PC-9 (cell line): ENCODE data around the gene DEUP1. TPM values are rescaled to one million over a fixed set of nuclear protein-coding genes. Genes with fewer than 3 reads are reported as not detected.

ENCODE experiments used
- BruUV-seq: library from RNA; stranded (reverse); fragments of 400-500 nt; replicated peaks from 2 replicates; lab custom pipeline; 2021; lab: Mats Ljungman, UMichigan
- CTCF ChIA-PET: fragments of 300-600 bp; sonication (Branson Sonifier 250); formaldehyde crosslinking; loops from one replicate; lab custom pipeline; 2022; ENCODE audit warnings: antibody characterized with exemption; lab: Charles Lee
- POLR2A ChIA-PET: fragments of 300-600 bp; sonication (Branson Sonifier 250); formaldehyde crosslinking; loops from one replicate; lab custom pipeline; 2022; ENCODE audit warnings: antibody characterized with exemption; ENCODE audit not compliant: unreplicated experiment; lab: Charles Lee
- DNase-seq, 2 experiments: peaks; one replicate each; pipeline versions ENCODE4 v3.0.0 to v3.0.0-alpha.2; 2015 to 2022; ENCODE audit warnings: mixed read lengths in 1 of 2
- H2AFZ ChIP-seq: fragments of 200-600 bp; sonication (generic); 2 replicates; pipeline ENCODE4 v1.8.1; 2017; ENCODE audit warnings: antibody characterized with exemption
- H3F3A ChIP-seq: fragments of 200-600 bp; sonication (generic); 2 replicates; pipeline ENCODE4 v1.8.1; 2017; ENCODE audit warnings: antibody characterized with exemption, mild to moderate bottlenecking, low read depth; ENCODE audit not compliant: insufficient read depth
- H3K27ac ChIP-seq: fragments of 200-600 bp; sonication (generic); 2 replicates; pipeline ENCODE4 v1.6.1; 2016; ENCODE audit warnings: mixed run types
- H3K27me3 ChIP-seq: fragments of 200-600 bp; sonication (generic); 2 replicates; pipeline ENCODE4 v1.6.1; 2016; ENCODE audit warnings: low read depth, mixed run types; ENCODE audit not compliant: insufficient read depth
- H3K36me3 ChIP-seq: fragments of 200-600 bp; sonication (generic); 2 replicates; pipeline ENCODE4 v1.6.1; 2016; ENCODE audit warnings: low read depth, mixed run types
- H3K4me1 ChIP-seq: fragments of 200-600 bp; sonication (generic); replicated peaks from 2 replicates; pipeline ENCODE4 v1.6.1; 2016; ENCODE audit warnings: mixed run types; ENCODE audit not compliant: insufficient read depth
- H3K4me2 ChIP-seq: fragments of 200-600 bp; sonication (generic); 2 replicates; pipeline ENCODE4 v1.6.1; 2017; ENCODE audit warnings: mixed run types
- H3K4me3 ChIP-seq: fragments of 200-600 bp; sonication (generic); 2 replicates; pipeline ENCODE4 v1.6.1; 2016; ENCODE audit warnings: mixed run types
- H3K79me2 ChIP-seq: fragments of 200-600 bp; sonication (generic); 2 replicates; pipeline ENCODE4 v1.6.1; 2017; ENCODE audit warnings: low read depth, mixed run types
- H3K9me2 ChIP-seq: fragments of 200-600 bp; sonication (generic); 2 replicates; pipeline ENCODE4 v1.8.1; 2017; ENCODE audit warnings: mild to moderate bottlenecking; ENCODE audit not compliant: insufficient read depth
- H3K9me3 ChIP-seq: fragments of 200-600 bp; sonication (generic); 2 replicates; pipeline ENCODE4 v1.8.1; 2016; ENCODE audit warnings: low read depth; ENCODE audit not compliant: insufficient read depth
- H4K20me1 ChIP-seq: fragments of 200-600 bp; sonication (generic); 2 replicates; pipeline ENCODE4 v1.8.1; 2017; ENCODE audit not compliant: insufficient read depth
- CTCF ChIP-seq: fragments of 200-600 bp; sonication (generic); conservative IDR thresholded peaks from 2 replicates; pipeline ENCODE4 v1.6.1; 2017; ENCODE audit warnings: mixed run types, antibody characterized with exemption, mild to moderate bottlenecking, moderate library complexity
- EZH2 ChIP-seq: fragments of 200-600 bp; sonication (generic); IDR thresholded peaks from 2 replicates; pipeline ENCODE4 v1.8.0; 2017; ENCODE audit warnings: antibody characterized with exemption, low read depth
- intact Hi-C: fragments of 100-400 bp; cut with micrococcal nuclease; formaldehyde crosslinking; loops from one replicate; pipeline ENCODE4 v1.10.0; 2022; ENCODE audit not compliant: unreplicated experiment
- total RNA-seq: library from RNA; stranded (reverse); gene quantifications from 2 replicates; pipeline ENCODE4 v1.2.3, GENCODE V29; 2021

The DEUP1 gene
- total RNA-seq, 1 experiment from 2014 or later = not detected

GRCh38 chr11:93393386-93393785 is 62.8 kb downstream of the DEUP1 start:
- no peak for DNase-seq
- Histone ChIP-seq H2AFZ (no peak overlapping the region), H3K9me3 (no peaks in the 10 kb centered on the region), H3K9me2 (no peaks in the 10 kb centered on the region; the same call in 1 of the 2 replicates), H3K36me3 (no peaks in the 10 kb centered on the region), H4K20me1 (no peaks in the 10 kb centered on the region), H3K4me1 (no peaks in the 10 kb centered on the region), H3K27ac (no peak overlapping the region), H3K4me3 (no peak overlapping the region), H3K79me2 (no peaks in the 10 kb centered on the region), H3K27me3 (no peaks in the 10 kb centered on the region), H3F3A (no peaks in the 10 kb centered on the region), H3K4me2 (no peak overlapping the region)
- ChIA-PET CTCF (no interaction called here), POLR2A (no interaction called here)
- no peak for TF ChIP-seq EZH2
- no peak for TF ChIP-seq CTCF
- intact Hi-C loops = no loop called here
- no TSS peak for BruUV-seq

GRCh38 chr11:93394488-93394887 is 63.9 kb downstream of the DEUP1 start:
- no peaks in the 10 kb centered on the region for H4K20me1 ChIP-seq
- ChIA-PET POLR2A (no interaction called here), CTCF (no interaction called here)
- no peaks in the 10 kb centered on the region for H3F3A ChIP-seq
- H3K9me2 ChIP-seq = no peaks in the 10 kb centered on the region; the same call in 1 of the 2 replicates
- H2AFZ ChIP-seq = no peak overlapping the region
- intact Hi-C loops = no loop called here
- no peaks in the 10 kb centered on the region for H3K4me1 ChIP-seq
- DNase-seq = no peak
- H3K27ac ChIP-seq = no peak overlapping the region
- no TSS peak for BruUV-seq
- H3K36me3 ChIP-seq = no peaks in the 10 kb centered on the region
- no peaks in the 10 kb centered on the region for H3K79me2 ChIP-seq
- no peak overlapping the region for H3K4me2 ChIP-seq
- TF ChIP-seq CTCF (no peak), EZH2 (no peak)
- H3K27me3 ChIP-seq = no peaks in the 10 kb centered on the region
- H3K9me3 ChIP-seq = no peaks in the 10 kb centered on the region
- H3K4me3 ChIP-seq = no peak overlapping the region

- Histone ChIP-seq H3K9me3 (no peaks in the 10 kb centered on the region; the same call in 1 of the 2 replicates), H2AFZ (no peak overlapping the region), H3K4me3 (no peak overlapping the region), H4K20me1 (no peaks in the 10 kb centered on the region), H3K79me2 (no peaks in the 10 kb centered on the region), H3K27ac (no peak overlapping the region), H3K4me2 (no peak overlapping the region), H3K4me1 (no peaks in the 10 kb centered on the region), H3K36me3 (no peaks in the 10 kb centered on the region), H3F3A (no peaks in the 10 kb centered on the region), H3K9me2 (no peaks in the 10 kb centered on the region; the same call in 1 of the 2 replicates), H3K27me3 (no peaks in the 10 kb centered on the region)
- ChIA-PET CTCF (no interaction called here), POLR2A (no interaction called here)
- intact Hi-C loops = no loop called here
- no peak for DNase-seq
- TF ChIP-seq EZH2 = no peak
- TF ChIP-seq CTCF = no peak
- BruUV-seq = no TSS peak
Observed at GRCh38 chr11:93396316-93396715, 65.8 kb downstream of the DEUP1 start.
